ENCODE data around the gene CYB561.

DNA sequence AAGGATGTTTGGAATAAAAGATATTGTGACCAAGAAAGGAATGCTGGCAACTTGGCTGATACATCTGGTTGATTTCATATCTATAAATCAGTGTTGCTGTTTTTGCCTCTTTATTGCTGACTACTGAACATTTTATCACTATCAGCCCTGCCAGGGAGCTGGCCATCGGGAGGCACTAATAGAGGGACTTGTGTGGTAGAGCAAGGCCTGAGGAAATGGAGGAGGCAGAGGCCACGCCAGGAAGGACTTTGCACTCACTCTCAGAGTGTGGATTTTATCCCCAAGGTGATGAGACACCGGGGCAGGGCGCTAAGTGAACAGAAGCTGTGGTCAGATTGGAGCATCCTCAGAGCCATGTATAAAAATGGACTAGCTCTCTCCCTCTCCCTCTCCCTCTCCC lies 9.3 kb upstream of the CYB561 start:
- TF ChIP-seq POLR2A (IDR thresholded peaks at IDR 0.05): no peak
- TF ChIP-seq, protein P1, sequence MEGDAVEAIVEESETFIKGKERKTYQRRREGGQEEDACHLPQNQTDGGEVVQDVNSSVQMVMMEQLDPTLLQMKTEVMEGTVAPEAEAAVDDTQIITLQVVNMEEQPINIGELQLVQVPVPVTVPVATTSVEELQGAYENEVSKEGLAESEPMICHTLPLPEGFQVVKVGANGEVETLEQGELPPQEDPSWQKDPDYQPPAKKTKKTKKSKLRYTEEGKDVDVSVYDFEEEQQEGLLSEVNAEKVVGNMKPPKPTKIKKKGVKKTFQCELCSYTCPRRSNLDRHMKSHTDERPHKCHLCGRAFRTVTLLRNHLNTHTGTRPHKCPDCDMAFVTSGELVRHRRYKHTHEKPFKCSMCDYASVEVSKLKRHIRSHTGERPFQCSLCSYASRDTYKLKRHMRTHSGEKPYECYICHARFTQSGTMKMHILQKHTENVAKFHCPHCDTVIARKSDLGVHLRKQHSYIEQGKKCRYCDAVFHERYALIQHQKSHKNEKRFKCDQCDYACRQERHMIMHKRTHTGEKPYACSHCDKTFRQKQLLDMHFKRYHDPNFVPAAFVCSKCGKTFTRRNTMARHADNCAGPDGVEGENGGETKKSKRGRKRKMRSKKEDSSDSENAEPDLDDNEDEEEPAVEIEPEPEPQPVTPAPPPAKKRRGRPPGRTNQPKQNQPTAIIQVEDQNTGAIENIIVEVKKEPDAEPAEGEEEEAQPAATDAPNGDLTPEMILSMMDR (IDR thresholded peaks at IDR 0.05 in 4 of 5, conservative IDR thresholded peaks at IDR 0.05 in 1 of 5): no peak
